NCI-H460 (cell line): ENCODE data around the gene EGFR. TPM values are rescaled to one million over a fixed set of nuclear protein-coding genes. Genes with fewer than 3 reads are reported as not detected.

ENCODE experiments used
- DNase-seq: peaks from one replicate; pipeline ENCODE4 v3.0.0-alpha.2; 2016; ENCODE audit warnings: low read depth; ENCODE audit errors: extremely low read depth
- total RNA-seq: library from RNA; depleted of rRNA; stranded (reverse); fragments of >200 nt; shearing (Covaris generic); gene quantifications from 2 replicates; pipeline ENCODE4 v1.2.3, GENCODE V29; 2014

The EGFR gene
- total RNA-seq, 1 experiment from 2014 or later: 24.3 TPM

DNA sequence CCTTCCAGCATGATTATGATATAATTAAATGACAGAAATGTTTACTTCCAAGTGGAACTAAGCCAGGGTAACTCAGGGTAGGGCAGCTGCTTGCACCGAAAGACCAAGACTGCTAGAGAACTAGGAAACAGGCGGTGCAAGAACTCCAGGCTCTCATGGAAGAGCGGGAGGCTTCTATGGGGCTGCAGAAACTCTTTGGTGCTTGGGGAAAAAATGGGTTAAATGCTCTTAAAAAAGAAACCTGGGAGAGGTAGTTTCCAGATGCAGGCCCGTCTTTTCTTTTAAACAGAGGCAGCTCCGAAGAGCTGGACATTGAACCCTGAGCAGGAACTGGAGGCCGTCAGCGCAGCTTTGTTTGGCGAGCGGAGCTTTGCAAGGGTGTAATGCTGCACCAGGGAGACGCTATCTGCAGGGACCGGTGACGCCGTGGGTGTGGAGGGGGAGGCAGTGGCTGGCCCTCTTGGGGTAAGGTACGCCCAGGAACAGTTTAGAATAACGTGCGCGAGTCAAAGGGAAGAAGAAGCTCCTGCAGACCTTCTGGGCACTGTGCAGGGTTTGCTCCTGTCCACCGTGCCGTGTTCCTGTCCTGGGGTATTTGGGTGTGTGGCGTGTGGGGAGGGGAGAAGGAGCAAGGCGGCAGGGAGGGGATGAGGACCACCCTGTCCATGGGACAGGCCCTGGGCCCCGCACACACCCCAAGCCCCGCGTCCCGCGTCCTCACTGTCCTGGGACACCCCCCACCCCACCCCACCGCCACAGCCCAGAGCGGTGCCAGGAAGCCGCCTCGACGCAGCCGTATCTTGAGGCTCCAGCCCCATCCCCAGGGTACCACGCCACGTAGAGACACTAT, 59.0 kb downstream of the EGFR start:
- no peak for DNase-seq

DNA sequence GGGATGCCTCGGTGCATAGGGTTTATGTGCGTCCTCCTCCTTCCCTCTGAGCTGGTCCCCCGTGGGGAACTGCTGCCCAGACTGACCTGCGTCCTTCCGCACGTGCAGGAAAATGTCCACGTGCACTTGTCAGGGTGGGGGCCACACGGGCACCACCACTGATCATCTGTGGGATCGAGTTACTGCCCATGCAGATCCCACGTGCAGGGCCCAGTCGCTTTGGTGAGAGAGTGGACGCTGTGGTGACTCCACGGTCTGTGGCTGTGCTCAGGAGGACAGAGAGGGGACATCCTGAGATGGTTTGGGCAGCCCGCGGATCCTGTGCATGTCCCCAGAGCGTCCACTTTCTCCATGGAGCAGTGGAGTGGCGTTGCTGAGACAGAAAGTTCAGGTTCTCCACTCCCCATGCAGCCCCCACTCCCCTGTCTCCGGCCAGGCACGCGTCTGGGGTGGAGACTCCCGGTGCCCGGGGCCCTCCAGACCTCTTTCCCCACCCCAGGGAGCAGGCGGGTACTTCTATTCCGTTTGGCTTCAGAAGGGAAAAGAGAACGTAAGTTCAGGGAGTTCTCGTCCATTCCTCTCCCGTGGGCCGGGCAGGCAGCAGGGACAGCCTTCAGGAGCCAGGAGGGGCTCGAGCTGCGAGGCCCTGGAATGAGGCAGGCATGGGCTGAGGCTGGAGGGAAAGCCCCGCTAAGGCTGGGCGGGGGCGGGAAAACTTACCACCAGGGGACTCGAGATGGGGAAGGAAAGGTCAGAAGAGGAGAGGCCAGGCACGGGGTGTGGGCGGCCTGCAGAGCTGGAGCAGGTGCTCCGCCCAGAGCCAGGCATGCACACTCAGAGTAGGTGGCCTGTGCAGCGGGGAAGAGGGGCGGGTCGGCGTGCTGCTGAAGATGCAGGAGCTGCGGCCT, 59.9 kb downstream of the EGFR start:
- DNase-seq: no peak

DNA sequence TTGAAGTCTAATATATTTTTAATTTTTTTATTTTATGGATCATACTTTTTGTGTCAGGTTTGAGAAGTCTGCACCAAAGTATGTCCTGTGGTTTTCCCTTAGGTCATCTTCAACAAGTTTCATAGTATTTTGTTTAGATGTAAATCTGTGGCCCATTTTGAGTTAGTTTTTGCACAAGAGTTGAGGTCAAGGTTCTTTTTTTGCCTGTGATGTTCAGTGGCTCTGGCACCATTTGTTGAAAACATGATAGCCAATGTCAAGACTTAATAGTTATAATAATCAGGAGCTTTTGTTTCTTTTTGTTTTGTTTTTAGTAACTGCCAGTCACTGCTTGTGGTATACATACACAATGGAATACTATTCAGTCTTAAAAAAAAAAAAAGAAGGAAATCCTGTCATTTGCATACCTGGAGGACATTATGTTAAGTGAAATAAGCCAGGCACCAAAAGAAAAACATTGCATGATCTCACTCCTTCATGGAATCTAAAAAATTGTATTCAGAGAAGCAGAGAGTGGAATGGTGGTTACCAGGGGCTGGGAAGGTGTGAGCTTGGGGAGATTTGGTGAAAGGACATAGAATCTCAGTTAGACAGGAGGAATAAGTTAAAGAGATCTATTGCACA, 61.3 kb downstream of the EGFR start:
- DNase-seq: no peak

DNA sequence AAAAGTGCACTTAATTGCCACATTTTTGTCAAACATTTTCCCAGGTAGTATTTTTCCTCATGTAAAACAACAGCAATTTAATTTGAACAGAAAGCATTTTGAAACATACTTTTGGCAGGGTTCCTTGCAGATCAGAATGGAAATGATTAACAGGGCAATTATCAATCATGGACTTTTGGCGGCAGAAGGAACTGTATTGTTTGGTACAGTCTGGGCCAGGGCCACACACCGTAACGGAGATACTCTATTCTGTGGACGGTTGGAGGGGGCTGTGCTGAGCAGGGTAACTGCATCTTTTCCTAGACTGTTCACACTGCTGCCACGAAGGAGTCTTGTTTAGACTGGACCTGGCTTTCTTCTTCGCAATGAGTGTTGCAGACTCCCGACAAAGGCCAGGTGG, 62.3 kb downstream of the EGFR start:
- no peak for DNase-seq

DNA sequence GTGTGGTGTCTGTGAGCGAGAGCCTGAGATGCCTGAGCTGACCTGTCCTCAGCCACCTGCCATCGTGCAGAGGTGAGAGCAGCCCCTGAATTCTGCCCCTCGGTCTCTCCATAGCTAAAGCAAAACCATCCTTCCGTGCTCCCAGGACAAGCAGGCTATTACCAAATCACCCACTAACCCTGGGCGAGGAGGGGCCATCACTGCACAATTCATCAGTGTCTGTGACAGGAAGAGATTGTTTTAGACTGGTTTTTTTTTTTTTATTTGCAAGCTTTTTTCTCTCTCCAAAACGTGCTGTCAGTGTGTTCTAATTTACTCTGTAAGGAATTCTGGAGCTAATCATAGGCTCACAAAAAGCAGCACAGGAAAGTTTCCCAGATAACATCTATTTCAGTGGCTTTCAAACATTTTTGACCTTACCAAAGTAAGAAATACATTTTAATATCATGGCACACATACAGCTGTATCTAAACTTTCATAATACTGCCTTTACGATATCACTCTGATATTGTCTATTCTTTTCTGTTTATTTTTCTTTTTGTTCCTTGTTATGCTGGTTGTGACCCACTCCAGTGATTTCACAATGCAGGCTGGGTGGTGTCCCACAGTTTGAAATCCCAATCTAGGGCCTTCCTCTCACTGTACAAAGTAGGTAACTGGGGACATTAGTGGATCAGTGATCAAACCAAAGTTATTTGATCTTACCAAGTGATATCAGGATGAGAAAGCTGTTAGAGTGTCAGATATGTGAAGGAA, 62.8 kb downstream of the EGFR start:
- DNase-seq: no peak

DNA sequence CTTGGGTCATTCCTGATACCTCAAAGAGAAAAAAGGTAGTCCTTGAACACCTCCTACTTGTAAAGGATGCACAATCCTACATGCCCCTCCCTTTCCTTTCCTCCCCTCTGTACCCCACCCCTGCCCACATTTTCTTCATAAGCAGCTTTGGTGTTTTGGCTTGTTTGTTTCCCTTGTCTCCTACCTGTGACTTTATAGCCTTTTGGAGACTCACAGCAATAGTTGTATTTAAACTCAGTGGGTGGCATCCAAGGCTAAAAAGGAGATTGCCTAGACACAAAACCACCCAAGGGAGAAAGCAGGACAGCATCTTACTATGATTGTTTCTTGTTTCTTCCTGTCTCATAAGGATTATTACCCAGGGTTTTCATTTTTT, 63.4 kb downstream of the EGFR start:
- DNase-seq: no peak

DNA sequence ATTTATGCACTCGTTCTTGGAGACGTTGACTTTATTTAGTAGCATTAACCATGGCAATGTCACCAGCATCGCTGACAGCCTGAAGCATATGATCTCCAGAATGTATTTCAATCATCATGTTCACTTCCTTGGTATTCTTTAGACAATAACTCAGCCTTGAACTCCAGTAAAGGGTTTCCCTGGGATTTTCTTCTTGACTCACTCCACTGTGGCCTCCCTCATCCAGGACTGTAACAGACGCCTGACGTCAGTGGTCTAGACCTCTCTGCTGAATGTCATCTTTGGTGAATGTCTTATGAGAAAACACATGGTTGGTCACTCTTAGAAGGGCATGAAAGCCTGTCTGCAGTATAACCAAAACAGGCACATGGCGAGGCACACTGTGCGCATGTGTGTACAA, 64.4 kb downstream of the EGFR start:
- no peak for DNase-seq

DNA sequence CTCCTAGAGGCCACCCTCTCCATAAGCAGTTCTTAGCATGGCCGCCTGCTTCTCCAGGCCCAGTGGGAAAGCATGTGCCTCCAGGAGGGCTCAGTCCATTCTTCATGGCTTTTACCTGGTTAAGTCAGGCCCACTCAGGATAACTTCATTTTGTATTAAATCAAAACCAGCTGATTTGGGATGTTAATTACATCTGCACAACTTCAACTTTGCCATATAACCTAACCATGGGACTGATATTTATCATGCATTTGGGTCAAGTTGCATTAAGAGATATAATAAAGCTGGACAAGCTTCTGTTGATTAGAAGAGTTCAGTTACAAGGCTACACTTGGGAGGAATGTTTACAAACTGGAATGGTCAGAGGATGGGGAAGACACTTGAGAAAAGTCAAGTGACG, 65.5 kb downstream of the EGFR start:
- DNase-seq: no peak

DNA sequence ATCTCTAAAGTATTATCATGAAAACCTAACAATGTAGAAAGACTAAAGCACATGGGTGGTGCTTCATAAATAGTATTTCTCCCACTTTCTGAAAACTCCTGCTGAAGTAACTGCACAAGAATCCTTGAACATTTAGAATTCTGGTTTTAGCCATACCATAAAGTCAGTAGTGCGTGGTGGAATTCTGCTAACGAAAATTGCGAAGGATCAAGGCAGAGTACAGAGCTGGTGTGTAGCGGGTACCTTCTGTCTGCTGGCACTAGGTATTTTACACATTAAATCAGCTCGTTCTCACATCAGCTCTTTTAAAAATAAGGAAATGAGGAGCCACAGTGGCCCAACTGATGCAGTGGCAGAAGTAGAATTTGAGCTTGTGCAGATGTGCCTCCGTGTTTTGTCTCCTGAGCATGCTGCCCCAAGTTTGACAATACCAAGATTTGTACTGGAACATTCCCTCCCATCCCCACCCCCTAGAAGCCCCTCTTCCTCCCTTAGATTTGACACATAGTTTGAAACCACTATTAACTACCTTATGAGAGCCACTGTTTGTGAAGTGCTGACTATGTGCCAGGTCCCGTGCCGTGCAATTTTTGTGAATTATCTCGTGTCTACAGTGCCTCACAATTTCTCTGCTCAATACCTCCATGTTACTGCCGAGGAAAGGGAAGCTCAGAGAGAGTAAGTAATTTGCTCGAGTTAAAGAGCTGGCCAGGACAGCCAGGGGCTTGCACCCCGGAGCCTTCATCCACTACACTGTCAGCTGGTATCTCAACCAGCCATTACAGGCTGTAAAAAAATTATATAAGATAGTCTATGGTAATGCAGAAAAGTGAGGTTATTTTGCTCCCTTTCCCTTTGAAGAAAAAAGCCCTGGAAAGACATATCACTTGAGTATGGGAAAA, 66.9 kb downstream of the EGFR start:
- DNase-seq: no peak

DNA sequence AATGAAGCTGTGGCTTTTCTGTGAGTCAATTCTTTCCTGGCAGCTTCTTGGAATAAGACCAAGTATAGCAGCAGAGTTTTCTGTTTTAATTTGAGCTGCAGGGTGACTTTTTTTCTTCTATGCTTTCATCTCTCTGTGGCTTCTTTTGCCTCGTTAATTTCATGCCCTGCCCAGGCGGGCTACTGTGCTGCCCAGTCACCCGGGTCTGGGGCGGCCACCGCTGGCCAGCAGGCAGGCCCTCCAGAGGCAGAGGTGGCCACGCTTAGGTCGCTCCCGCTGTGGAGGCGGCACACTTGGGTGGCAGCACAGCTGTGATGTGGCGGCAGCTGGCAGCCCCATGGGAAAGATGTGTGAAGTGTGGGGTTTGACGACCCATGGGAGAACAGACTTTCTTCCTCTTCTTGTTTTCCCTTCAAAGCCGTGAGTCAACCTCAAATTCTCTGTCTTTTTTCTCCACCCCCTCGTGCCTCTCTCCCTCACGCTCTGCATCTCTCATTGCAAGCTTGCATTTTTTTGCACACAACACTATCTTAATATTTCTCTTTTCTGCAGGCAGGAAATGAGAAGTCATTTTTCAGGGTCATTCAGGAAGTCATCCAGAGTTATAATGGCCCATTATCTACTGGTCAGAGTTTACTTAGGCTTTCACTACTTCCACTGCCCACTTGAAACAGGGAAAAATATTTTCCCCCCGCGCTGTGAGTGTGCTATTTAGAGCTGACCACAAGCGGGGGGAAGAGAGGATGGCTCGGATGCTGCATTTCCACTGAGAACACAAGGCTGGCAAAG, 67.8 kb downstream of the EGFR start:
- no peak for DNase-seq

DNA sequence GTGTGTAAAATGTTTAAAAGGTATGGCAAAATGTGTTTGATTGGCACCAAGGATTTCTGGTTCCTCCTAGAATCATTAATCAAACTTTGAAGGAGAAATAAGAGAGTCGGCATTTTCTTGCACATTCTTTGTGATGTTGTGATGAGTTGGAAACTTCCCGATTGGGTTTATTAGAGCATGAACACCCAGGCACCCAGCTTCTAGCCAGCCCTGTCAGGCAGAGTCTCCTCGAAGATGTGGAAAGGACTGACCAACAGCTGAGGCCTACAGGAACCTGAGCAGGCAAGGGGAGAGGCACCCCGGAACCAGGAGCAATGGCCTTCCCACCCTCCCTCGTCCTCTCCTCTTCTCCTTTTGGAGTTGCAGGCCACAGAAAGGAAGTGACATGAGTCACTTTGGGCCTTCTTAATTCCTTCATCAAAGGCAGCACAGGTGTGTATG, 68.7 kb downstream of the EGFR start:
- no peak for DNase-seq

DNA sequence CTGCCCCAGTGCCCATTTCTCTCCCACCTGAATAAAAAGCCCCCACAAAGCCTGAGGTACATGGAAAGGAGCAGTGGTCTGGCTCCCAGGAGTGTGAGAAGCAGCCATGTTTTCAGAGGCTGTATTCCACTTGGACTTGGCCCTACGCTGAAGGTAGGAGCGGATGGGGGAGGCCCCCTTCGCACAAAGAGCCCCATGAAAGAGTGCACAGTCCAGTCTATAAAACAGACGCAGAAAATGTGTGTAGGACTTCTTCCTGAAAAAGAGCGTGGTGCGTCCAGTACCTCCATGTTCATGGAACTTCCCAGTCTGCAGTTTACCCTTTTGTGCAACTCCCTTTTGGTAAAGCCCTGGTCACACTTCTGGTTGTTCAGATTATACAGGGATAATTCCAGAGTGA, 69.3 kb downstream of the EGFR start:
- DNase-seq: no peak

DNA sequence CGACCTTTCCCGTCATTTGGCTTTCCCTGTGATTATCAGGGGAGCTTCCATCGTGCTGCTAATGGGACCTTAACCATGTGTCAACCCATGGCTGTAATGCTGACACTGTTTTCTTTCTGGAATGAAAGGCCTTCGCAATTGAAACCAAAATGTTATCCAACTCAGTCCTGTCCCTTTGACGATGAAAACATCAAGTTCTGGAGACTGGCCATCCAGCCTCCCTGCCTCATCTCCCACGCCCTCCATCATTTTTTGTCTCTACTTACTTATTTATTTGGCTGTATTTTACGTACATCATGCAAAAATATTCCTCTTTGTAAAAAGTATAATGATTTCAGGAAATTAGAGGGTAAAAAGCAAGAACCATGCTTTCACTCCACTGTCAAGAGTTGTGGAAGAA, 69.8 kb downstream of the EGFR start:
- DNase-seq: no peak

DNA sequence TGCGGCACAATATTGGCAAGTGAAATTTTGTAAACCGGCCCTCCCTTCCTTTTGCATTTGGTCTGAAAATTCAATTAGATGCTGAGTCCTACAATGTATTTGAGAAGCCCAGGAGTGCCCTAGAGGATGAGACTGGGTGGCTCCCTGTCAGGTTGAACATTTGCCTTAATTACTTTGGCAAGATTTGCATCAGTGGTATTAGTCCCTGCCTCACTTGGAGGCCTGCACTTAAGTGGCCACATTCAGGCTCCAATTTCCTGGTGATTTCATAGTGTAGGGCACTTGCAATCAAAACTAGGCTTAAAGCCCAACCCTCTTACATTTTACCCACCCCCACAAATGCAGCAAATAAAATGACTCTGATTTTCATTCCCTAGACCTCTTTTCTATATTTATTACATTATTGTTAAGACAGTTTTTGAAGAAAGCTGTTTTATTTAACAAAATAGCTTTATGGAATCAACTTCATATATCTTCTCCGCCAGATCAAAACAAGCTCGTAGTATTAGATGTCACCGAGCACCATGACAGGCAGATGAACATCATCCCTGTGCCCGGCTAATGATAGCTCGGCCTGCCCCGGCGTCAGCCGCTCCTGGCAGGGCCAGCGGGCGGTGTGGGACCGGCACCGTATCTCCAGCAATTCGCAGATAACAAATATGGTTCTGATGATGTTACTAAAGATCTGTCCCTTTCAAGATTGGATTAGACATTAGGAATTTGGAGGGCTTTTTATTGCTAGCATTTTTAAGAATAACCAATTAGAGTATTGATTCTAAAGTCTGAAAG, 73.6 kb downstream of the EGFR start:
- no peak for DNase-seq

DNA sequence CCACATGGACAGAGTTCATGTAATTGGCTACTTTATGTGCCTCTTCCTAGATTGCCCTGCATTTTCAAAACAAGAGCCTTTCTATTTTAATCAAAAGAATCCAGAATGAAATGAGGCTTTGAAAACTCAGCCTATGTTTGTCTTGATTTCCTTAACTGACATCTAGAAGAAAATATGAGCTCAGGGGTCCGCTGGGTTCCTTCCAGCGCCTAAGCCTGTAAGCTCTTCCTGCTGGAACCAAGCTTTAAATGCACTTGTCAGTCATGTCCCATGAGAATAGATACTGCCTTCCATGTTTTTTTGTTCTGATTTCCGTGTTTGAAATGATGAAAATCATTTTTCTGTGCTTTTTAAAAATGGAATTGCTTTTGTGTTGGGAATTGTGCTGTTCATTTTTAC, 74.2 kb downstream of the EGFR start:
- no peak for DNase-seq

DNA sequence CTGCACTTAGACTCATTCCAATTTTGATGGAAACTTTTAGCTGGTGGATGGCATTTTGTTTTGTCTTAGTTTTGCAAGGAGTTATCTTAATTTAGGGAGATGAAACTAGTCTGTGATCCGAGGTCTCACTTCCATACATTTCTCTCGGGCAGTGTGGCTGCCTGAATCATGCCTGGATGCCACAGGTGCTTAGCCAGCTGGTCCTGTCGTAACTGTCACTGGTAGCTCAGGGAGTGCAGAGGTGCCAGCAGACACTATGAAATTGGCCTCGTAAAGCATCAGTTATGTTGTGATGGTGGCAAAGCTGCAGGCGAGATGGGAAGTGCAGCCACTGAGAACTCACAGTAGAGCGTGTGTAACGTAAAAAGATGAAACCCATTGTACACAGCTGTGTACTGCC, 74.9 kb downstream of the EGFR start:
- no peak for DNase-seq

DNA sequence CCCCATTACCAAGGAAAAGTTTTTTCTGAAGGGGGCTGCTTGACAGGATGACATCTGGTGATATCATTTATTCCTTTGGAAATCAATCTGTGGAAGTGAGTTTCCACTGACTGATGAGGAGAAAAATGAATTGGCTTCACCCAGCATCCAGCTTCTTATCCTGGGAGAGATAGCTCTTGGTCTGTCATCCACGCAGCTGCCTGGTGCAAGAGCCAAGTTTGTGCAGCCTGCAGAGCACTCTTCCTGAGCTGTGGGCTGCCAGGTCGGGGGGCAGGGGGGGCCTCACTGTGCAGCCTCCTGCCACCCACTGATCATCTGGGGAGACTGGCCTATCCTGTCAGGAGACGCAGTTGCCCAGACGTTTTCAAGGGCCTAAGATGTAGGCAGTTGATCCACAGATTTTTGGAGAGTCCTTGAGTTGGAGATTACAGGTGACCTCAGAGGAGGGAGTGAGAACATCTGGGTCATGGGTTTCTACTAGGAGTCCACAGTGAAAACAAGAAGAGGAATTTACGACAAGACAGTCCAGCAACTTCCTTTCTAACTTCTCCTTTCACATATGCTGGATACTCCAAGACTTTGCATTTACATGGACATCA, 75.4 kb downstream of the EGFR start:
- no peak for DNase-seq

DNA sequence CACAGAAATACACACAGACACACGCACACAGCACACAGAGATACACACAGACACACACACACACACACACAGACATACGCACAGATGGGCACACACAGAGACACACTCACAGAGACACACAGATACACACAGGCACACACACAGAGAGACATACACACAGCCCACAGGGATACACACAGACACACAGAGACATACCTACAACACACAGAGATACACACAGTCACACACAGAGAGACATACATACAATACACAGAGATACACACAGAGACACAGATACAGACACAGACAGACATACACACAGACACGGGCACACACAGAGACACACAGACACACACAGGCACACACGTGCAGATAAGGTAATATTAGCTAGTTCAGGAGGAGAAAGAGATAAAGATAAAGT, 76.9 kb downstream of the EGFR start:
- DNase-seq: no peak
